Upper lobe of right lung (tissue), 1 donor: ENCODE measurements around the gene WAPL. TPM values are rescaled to one million over a fixed set of nuclear protein-coding genes. Genes with fewer than 3 reads are reported as not detected.
A peak's percentile ranks its signal among the peaks of the same experiment; 100 is the strongest.

Source experiments
- ATAC-seq: fragments of 200-7000 bp; cut with Tn5 transposase; one replicate; pipeline ENCODE4 v1.9.1; 2020; ENCODE audit warnings: mild to moderate bottlenecking, moderate library complexity
- DNase-seq: peaks from one replicate; pipeline ENCODE4 v3.0.0-alpha.2; 2020
- H3K27ac ChIP-seq: fragments of 200-600 bp; one replicate; pipeline ENCODE4 v1.8.0; 2022
- H3K27me3 ChIP-seq: fragments of 200-600 bp; one replicate; pipeline ENCODE4 v1.8.0; 2022; ENCODE audit warnings: mild to moderate bottlenecking
- H3K36me3 ChIP-seq: fragments of 200-600 bp; one replicate; pipeline ENCODE4 v1.8.0; 2022
- H3K4me1 ChIP-seq: fragments of 200-600 bp; one replicate; pipeline ENCODE4 v1.8.0; 2022
- H3K4me3 ChIP-seq: fragments of 200-600 bp; one replicate; pipeline ENCODE4 v1.8.0; 2022; ENCODE audit warnings: mild to moderate bottlenecking
- H3K9me3 ChIP-seq: fragments of 200-600 bp; one replicate; pipeline ENCODE4 v1.8.0; 2022
- intact Hi-C: fragments of 100-400 bp; cut with DNase I; formaldehyde crosslinking; loops from one replicate; pipeline ENCODE4 v1.11.0; 2022
- total RNA-seq: library from RNA; stranded (reverse); fragmentation: NEBNext Ultra II Directional; extraction: Animal tissue kit (Norgen Biotek cat#: 25700); gene quantifications from one replicate; pipeline ENCODE4 v1.2.1, GENCODE V29; 2021
- TF ChIP-seq, protein P1 (sequence below): fragments of 200-600 bp; IDR thresholded peaks from one replicate; pipeline ENCODE4 v1.8.0; 2022; ENCODE audit warnings: antibody characterized with exemption
- donor health status: DM: no; HTN: yes; CAD: no; lungs with severe emphysema.

The WAPL gene
- total RNA-seq, 1 donor from 2014 or later = 35.1 TPM

DNA sequence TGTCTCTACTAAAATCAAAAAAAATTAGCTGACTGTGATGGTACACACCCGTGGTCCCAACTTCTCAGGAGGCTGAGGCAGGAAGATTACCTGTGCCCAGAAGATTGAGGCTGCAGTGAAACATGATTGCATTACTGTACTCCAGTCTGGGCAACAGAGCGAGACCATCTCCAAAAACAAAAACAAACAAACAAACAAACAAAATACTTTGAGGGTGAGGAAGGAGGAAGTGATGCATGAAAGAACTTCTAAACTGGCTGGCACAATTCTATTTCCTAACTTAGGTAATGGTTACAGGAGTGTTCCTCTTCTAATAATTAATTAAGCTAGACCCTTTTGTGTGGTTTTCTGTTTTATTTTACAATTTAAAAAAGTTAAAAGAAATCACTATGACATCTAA, 15.5 kb downstream of the WAPL start:
- H3K9me3 ChIP-seq = no peaks in the 10 kb centered on the region
- intact Hi-C loops = no loop called here
- no peaks in the 10 kb centered on the region for H3K27me3 ChIP-seq
- DNase-seq (no peak), ATAC-seq (no peak)
- H3K4me3 ChIP-seq = no peak overlapping the region
- peaks cover 11% of the 10 kb centered on the region for H3K4me1 ChIP-seq
- H3K36me3 ChIP-seq = peaks cover 27% of the 10 kb centered on the region
- H3K27ac ChIP-seq = no peak overlapping the region
- TF ChIP-seq, protein P1, sequence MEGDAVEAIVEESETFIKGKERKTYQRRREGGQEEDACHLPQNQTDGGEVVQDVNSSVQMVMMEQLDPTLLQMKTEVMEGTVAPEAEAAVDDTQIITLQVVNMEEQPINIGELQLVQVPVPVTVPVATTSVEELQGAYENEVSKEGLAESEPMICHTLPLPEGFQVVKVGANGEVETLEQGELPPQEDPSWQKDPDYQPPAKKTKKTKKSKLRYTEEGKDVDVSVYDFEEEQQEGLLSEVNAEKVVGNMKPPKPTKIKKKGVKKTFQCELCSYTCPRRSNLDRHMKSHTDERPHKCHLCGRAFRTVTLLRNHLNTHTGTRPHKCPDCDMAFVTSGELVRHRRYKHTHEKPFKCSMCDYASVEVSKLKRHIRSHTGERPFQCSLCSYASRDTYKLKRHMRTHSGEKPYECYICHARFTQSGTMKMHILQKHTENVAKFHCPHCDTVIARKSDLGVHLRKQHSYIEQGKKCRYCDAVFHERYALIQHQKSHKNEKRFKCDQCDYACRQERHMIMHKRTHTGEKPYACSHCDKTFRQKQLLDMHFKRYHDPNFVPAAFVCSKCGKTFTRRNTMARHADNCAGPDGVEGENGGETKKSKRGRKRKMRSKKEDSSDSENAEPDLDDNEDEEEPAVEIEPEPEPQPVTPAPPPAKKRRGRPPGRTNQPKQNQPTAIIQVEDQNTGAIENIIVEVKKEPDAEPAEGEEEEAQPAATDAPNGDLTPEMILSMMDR = no peak

DNA sequence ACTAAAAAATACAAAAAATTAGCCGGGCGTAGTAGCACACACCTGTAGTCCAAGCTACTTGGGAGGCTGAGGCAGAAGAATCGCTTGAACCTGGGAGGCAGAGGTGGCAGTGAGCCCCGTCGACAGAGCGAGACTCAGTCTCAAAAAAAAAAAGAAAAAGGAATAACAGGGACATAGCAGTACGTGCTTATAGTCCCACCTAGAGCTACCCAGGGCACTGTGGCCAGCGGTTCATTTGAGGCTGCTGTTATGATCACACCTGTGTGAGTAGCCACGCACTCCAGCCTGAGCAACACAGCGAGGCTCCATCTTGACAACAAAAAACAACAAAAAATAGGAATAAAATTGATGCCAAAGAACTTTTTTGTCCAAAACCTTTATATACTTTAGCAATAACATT, 17.1 kb downstream of the WAPL start:
- intact Hi-C loops = no loop called here
- no peak for DNase-seq
- H3K27ac ChIP-seq = no peak overlapping the region
- no peak overlapping the region for H3K4me3 ChIP-seq
- ATAC-seq = no peak
- peaks cover 11% of the 10 kb centered on the region for H3K4me1 ChIP-seq
- TF ChIP-seq, protein P1 = no peak
- H3K27me3 ChIP-seq = no peaks in the 10 kb centered on the region
- peaks cover 33% of the 10 kb centered on the region for H3K36me3 ChIP-seq
- H3K9me3 ChIP-seq = no peaks in the 10 kb centered on the region

DNA sequence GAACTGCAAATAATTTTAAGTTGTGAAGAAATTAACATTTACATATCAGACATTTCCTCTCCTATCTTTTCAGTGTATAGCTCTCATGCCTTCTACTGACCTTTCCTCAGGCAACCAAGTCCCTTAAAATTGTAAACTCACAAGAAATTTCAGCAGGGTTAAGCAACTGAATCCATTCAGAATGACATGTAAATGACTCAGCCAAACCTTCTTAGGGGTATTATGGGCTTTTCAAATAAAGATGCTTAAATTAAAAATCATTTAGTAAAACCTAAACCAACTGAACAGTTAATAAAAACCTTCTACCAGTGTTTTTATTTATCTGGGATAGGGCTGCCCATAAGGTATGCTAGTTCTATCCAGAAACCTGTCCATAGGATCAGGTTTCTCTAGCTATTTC, 20.7 kb downstream of the WAPL start:
- Histone ChIP-seq H3K36me3 (peaks cover 61% of the 10 kb centered on the region), H3K27ac (no peak overlapping the region), H3K4me3 (no peak overlapping the region), H3K27me3 (no peaks in the 10 kb centered on the region), H3K9me3 (no peaks in the 10 kb centered on the region), H3K4me1 (no peaks in the 10 kb centered on the region)
- DNase-seq = no peak
- intact Hi-C loops = no loop called here
- TF ChIP-seq, protein P1 = no peak
- ATAC-seq = no peak

DNA sequence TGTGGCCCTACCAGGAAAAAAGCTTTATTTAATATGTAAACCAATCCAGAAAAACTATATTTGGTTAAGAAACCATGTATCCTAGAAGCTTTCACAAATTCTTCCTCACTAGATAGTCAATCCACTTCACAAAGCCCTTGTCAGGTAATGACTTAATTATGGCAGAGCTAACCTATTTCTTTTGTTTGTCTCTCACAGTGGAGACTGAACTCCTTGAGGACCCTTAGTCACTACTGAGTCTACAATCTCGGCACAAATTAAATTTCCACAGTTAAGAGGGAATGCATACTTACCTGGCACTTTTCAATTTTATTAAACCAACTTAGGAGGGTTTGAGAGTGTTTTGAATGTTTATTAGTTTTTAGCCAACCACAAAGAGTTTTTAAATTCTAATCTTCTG, 23.0 kb downstream of the WAPL start:
- no peaks in the 10 kb centered on the region for H3K4me1 ChIP-seq
- intact Hi-C loops = no loop called here
- no peaks in the 10 kb centered on the region for H3K9me3 ChIP-seq
- ATAC-seq (peak; percentile 35), DNase-seq (no peak)
- no peaks in the 10 kb centered on the region for H3K27me3 ChIP-seq
- TF ChIP-seq, protein P1 = no peak
- no peak overlapping the region for H3K27ac ChIP-seq
- no peak overlapping the region for H3K4me3 ChIP-seq
- H3K36me3 ChIP-seq = peaks cover 70% of the 10 kb centered on the region

DNA sequence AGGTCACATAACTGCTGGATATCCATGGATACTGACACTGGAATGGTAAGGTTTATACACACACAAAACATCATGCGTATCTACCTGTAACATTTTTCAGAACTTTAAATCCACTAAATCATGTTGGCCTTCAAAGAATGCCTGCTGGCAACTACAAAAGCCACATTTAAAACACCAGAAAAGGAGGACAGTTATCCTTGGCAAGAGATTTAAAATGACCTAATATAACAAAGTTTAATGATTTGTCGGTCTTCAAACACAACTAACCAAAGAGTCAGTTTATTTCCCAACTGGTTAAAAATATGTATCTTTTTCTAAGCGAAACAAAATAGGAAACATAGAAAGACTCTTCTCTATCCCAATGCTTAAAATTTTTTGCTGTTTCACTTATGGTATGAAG, 24.0 kb downstream of the WAPL start:
- no peak overlapping the region for H3K27ac ChIP-seq
- intact Hi-C loops = no loop called here
- peaks cover 60% of the 10 kb centered on the region for H3K36me3 ChIP-seq
- no peak for DNase-seq
- no peaks in the 10 kb centered on the region for H3K4me1 ChIP-seq
- no peaks in the 10 kb centered on the region for H3K27me3 ChIP-seq
- no peak overlapping the region for H3K4me3 ChIP-seq
- H3K9me3 ChIP-seq = no peaks in the 10 kb centered on the region
- no peak for ATAC-seq
- TF ChIP-seq, protein P1 = no peak

DNA sequence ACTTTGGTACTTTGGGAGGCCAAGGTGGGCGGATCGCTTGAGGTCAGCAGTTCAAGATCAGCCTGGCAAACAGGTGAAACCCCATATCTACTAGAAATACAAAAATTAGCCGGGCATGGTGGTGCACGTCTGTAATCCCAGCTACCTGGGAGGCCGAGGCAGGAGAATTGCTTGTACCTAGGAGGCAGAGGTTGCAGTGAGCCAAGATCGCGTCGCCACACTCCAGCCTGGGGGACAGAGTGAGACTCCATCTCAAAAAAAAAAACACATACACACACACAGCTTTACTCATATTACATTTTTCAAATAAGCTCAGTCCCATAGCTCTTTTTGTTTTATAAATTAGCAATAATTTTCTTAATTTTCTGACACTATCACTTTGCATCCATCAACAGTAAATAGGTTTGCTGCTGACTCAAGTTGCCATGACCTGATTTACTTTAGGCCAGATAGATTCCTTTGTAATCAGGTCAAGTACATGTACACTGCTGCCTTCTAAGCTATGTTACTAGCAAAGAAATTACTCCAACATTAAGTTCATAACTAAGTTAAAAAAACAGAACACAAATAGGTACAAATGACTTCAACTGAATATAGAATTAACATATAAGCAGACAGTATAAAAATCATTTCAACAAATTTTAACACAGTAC, 31.5 kb downstream of the WAPL start:
- TF ChIP-seq, protein P1 = no peak
- ATAC-seq (no peak), DNase-seq (no peak)
- peaks cover 25% of the 10 kb centered on the region for H3K36me3 ChIP-seq
- no peaks in the 10 kb centered on the region for H3K4me1 ChIP-seq
- intact Hi-C loops = no loop called here
- H3K4me3 ChIP-seq = no peak overlapping the region
- H3K27me3 ChIP-seq = no peaks in the 10 kb centered on the region
- H3K9me3 ChIP-seq = no peaks in the 10 kb centered on the region
- no peak overlapping the region for H3K27ac ChIP-seq
